ENCODE measurements around the gene SCML1. TPM values are rescaled to one million over a fixed set of nuclear protein-coding genes. Genes with fewer than 3 reads are reported as not detected.

SCML1 gene
- total and polyA plus RNA-seq, 9 of the 15 experiments (the other 6 are each of a cell fraction or from before 2014, with no cell fraction given) = 0.01 to 0.04 (median 0.04) TPM; not detected in 6

GRCh38 chrX:17689971-17690409 is 47.3 kb upstream of the SCML1 start (continued):
- TF ChIP-seq HINFP (tag; conservative IDR thresholded peaks at IDR 0.05; ENCODE audit: low read depth) (no peak), PTRF (tag; IDR thresholded peaks at IDR 0.05) (no peak), MECOM (CRISPR knock-in tag; IDR thresholded peaks at IDR 0.05) (no peak), MNT (conservative IDR thresholded peaks at IDR 0.05) (no peak), CBX3 (IDR thresholded peaks at IDR 0.05; ENCODE audit: borderline replicate concordance in 1 of 2, low read length in 2 of 2) (no peak), MAFG (tag; conservative IDR thresholded peaks at IDR 0.05) (0 out of 2 replicates have a peak, but pooled peaks have one; percentile 19), ZZZ3 (IDR thresholded peaks at IDR 0.05) (no peak), ZNF395 (CRISPR knock-in tag; IDR thresholded peaks at IDR 0.05) (no peak), STAT5A (IDR thresholded peaks at IDR 0.05; ENCODE audit: borderline replicate concordance, low read length) (no peak), ZC3H11A (IDR thresholded peaks at IDR 0.05; ENCODE audit: low read depth, low read length) (no peak), TBL1XR1 (IDR thresholded peaks at IDR 0.05; ENCODE audit: low read length in 2 of 2) (no peak), NEUROD1 (IDR thresholded peaks at IDR 0.05; ENCODE audit: borderline replicate concordance, low read depth, low read length, partially characterized antibody) (no peak), ZNF408 (CRISPR knock-in tag; IDR thresholded peaks at IDR 0.05; ENCODE audit: low read depth) (no peak), ZNF140 (CRISPR knock-in tag; IDR thresholded peaks at IDR 0.05) (no peak), EP300 (IDR thresholded peaks at IDR 0.05; ENCODE audit: low read length) (no peak), ATF4 (CRISPR knock-in tag; IDR thresholded peaks at IDR 0.05) (no peak), ZNF354B (CRISPR knock-in tag; IDR thresholded peaks at IDR 0.05) (no peak), TRIM25 (IDR thresholded peaks at IDR 0.05; ENCODE audit: borderline replicate concordance) (no peak)

Data from K562 (cell line).